Activated CD4-positive, alpha-beta T cell treated with anti-CD3 and anti-CD28 coated beads, Interleukin-2, amount 10 ng/mL, durations not matched to agents 24 days and 14 days (primary cell): Measurements from ENCODE around the gene WNT3A. TPM values are rescaled to one million over a fixed set of nuclear protein-coding genes. Genes with fewer than 3 reads are reported as not detected.

Experiments used
- DNase-seq: peaks from one replicate; pipeline ENCODE4 v3.0.0; 2022
- H3K27ac Mint-ChIP-seq: one replicate; pipeline ENCODE4 v1.8.0; 2022; ENCODE audit warnings: mild to moderate bottlenecking, mixed read lengths
- H3K27me3 Mint-ChIP-seq: one replicate; pipeline ENCODE4 v1.8.0; 2022; ENCODE audit warnings: mixed read lengths
- H3K36me3 Mint-ChIP-seq: one replicate; pipeline ENCODE4 v1.8.0; 2022; ENCODE audit warnings: low read depth, mild to moderate bottlenecking, mixed read lengths
- H3K4me1 Mint-ChIP-seq: one replicate; pipeline ENCODE4 v1.8.0; 2021; ENCODE audit warnings: mixed read lengths
- H3K4me3 Mint-ChIP-seq: one replicate; pipeline ENCODE4 v1.8.0; 2022; ENCODE audit warnings: mild to moderate bottlenecking, moderate library complexity, mixed read lengths
- H3K9me3 Mint-ChIP-seq: one replicate; pipeline ENCODE4 v1.8.0; 2021; ENCODE audit warnings: mixed read lengths
- intact Hi-C: fragments of 100-400 bp; cut with micrococcal nuclease; formaldehyde crosslinking; loops from one replicate; pipeline ENCODE4 v1.15.1; 2023
- total RNA-seq: library from RNA; stranded (reverse); gene quantifications from 2 replicates; pipeline ENCODE4 v1.2.3, GENCODE V29; 2022

Gene WNT3A
- total RNA-seq, 1 donor from 2014 or later, result not detected

GRCh38 chr1:228004331-228004855 is 2.4 kb upstream of the WNT3A start:
- DNase-seq, result peak; percentile 60
- Mint-ChIP-seq H3K36me3 (no peaks in the 10 kb centered on the region), H3K4me3 (no peak overlapping the region), H3K27me3 (peaks cover 52% of the 10 kb centered on the region), H3K9me3 (no peaks in the 10 kb centered on the region), H3K4me1 (peaks cover 4% of the 10 kb centered on the region), H3K27ac (no peak overlapping the region)
- intact Hi-C loops, result no loop called here

GRCh38 chr1:228004856-228005462 is 1.8 kb upstream of the WNT3A start:
- H3K4me1 Mint-ChIP-seq, result peaks cover 8% of the 10 kb centered on the region
- no peak overlapping the region for H3K27ac Mint-ChIP-seq
- H3K27me3 Mint-ChIP-seq, result peaks cover 55% of the 10 kb centered on the region
- no peaks in the 10 kb centered on the region for H3K9me3 Mint-ChIP-seq
- H3K36me3 Mint-ChIP-seq, result no peaks in the 10 kb centered on the region
- no peak overlapping the region for H3K4me3 Mint-ChIP-seq
- DNase-seq, result no peak
- intact Hi-C loops, result loop anchor here (5.0 kb wide), 1 partner anchor 1427 kb away; the partner anchor contains the start of gene ACTA1

DNA sequence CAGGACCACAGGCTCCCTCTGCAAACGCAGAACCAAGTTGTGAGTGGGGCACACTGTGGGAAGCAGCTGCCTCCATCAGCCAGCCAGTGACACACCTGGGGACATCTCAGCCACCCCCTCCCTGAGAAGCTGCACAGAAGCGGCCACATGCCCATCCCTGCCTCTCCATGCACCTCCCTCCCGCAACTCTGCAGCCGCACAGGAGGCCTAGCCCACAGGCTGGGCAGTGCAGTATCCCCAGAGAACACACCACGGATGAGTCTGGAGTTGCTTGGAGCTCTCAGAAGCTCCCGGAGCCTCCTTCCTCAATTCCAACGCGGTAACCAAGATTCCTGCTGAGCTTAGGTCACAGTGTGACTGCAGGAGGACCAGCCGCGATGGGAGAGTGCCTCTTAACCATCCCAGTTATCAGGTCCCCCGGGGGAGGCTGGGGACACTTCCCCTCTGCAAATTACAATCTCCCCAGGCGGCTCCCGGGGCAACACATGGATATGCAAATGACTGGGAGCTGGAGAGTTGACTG is 1.2 kb upstream of the WNT3A start:
- H3K4me3 Mint-ChIP-seq, result no peak overlapping the region
- H3K36me3 Mint-ChIP-seq, result no peaks in the 10 kb centered on the region
- peak; percentile 47 for DNase-seq
- intact Hi-C loops, result loop anchor here (5.0 kb wide), 1 partner anchor 1427 kb away; the partner anchor contains the start of gene ACTA1
- H3K27me3 Mint-ChIP-seq, result peaks cover 54% of the 10 kb centered on the region
- no peak overlapping the region for H3K27ac Mint-ChIP-seq
- peaks cover 8% of the 10 kb centered on the region for H3K4me1 Mint-ChIP-seq
- no peaks in the 10 kb centered on the region for H3K9me3 Mint-ChIP-seq

DNA sequence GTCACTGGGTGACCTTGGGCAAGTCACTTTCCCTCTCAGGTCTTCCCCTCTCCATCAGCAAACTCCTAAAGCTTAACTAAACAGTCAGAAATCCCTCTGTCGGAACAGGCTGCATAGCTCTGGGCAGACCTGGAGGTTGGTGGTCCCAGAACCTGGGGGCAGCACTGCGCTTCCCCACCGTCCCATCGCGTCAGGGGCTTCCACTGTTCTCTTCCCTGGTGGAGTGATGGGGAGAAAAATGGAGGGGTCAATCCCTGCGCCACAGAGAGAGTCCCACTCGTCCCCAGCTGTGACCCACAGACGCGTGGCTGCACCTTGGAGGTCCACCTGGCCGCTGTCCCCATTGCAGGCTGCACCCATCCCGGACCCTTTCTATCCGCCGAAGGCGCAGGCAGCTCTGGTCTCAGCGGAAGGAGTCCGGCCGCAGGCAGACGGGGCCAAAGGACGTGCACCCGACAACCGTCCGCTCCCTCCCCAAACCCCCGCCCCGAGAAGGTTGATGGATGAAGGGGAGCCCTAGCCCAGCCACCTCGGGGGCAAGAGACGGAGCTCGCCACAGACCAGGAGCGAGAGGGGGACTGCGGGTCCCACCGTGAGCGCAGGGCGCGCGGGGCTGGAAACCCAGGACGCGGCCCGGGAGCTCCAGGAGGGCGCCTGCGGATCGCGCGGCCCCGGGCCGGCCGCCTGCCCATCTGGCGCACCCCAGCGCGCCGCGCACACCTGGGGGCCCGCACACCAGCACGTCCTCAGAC is 588 bp upstream of the WNT3A start:
- DNase-seq, result peak; percentile 47
- Mint-ChIP-seq H3K4me1 (peaks cover 8% of the 10 kb centered on the region), H3K36me3 (no peaks in the 10 kb centered on the region), H3K4me3 (no peak overlapping the region), H3K27me3 (peaks cover 57% of the 10 kb centered on the region), H3K27ac (no peak overlapping the region), H3K9me3 (no peaks in the 10 kb centered on the region)
- intact Hi-C loops, result loop anchor here (5.0 kb wide), 1 partner anchor 1426 kb away; the partner anchor contains the start of gene ACTA1

- intact Hi-C loops, result loop anchor here (5.0 kb wide), 1 partner anchor 1425 kb away; the partner anchor contains the start of gene ACTA1
- Mint-ChIP-seq H3K4me1 (peaks cover 8% of the 10 kb centered on the region), H3K27me3 (peaks cover 58% of the 10 kb centered on the region), H3K27ac (no peak overlapping the region), H3K4me3 (no peak overlapping the region), H3K9me3 (no peaks in the 10 kb centered on the region), H3K36me3 (no peaks in the 10 kb centered on the region)
- DNase-seq, result peak; percentile 50
Measured at GRCh38 chr1:228007049-228007800, 427 bp downstream of the WNT3A start.

- Mint-ChIP-seq H3K36me3 (no peaks in the 10 kb centered on the region), H3K4me3 (no peak overlapping the region), H3K9me3 (no peaks in the 10 kb centered on the region), H3K4me1 (peaks cover 8% of the 10 kb centered on the region), H3K27ac (no peak overlapping the region), H3K27me3 (peaks cover 55% of the 10 kb centered on the region)
- intact Hi-C loops, result loop anchor here (5.0 kb wide), 1 partner anchor 1424 kb away; the partner anchor contains the start of gene ACTA1
- no peak for DNase-seq
Measured at GRCh38 chr1:228007801-228008341, 1.1 kb downstream of the WNT3A start.

GRCh38 chr1:228008391-228009115 is 1.8 kb downstream of the WNT3A start:
- no peak for DNase-seq
- H3K9me3 Mint-ChIP-seq, result no peaks in the 10 kb centered on the region
- H3K36me3 Mint-ChIP-seq, result no peaks in the 10 kb centered on the region
- peaks cover 8% of the 10 kb centered on the region for H3K4me1 Mint-ChIP-seq
- H3K27ac Mint-ChIP-seq, result no peak overlapping the region
- H3K4me3 Mint-ChIP-seq, result peak overlapping the region; percentile 2
- intact Hi-C loops, result loop anchor here (5.0 kb wide), 1 partner anchor 1424 kb away; the partner anchor contains the start of gene ACTA1
- peaks cover 54% of the 10 kb centered on the region for H3K27me3 Mint-ChIP-seq

DNA sequence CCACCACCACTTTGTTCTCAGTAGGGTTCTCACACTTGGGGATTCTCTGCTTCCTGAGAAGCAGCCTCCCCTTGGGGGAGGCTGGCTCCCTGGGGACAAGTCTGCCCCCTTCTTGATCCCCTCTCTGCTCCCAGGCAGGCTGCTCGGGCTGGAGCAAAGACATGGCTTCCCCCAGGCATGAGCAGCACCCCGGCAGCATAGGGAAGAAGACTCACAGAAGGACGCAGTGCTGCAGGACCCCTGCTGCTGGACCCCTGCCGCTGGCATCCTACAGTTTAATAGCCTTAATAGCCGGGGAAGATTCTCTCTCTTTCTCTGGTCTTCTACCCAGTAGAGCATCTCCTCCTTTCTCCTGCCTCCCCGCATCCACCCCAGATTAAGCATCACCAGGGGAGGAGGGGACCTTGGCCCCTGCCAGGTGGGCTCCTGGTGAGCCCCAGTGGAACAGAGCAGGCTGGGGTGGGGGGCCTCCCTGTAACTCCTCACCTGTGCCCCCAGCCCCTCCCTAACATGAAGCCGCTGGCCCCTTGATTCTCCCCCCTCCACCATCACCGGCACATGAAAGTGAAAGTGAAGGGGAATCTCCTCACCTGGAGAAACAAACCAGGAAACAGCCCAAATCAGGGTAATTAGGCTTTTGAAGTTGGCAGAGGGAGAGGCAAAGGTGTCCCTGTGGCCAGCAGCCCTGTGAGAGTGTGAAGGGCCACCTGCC is 2.5 kb downstream of the WNT3A start:
- Mint-ChIP-seq H3K9me3 (no peaks in the 10 kb centered on the region), H3K27me3 (peaks cover 47% of the 10 kb centered on the region), H3K27ac (no peak overlapping the region), H3K4me1 (peaks cover 8% of the 10 kb centered on the region), H3K36me3 (no peaks in the 10 kb centered on the region), H3K4me3 (peak overlapping the region; percentile 72)
- intact Hi-C loops, result loop anchor here (5.0 kb wide), 1 partner anchor 1423 kb away; the partner anchor contains the start of gene ACTA1
- no peak for DNase-seq

DNA sequence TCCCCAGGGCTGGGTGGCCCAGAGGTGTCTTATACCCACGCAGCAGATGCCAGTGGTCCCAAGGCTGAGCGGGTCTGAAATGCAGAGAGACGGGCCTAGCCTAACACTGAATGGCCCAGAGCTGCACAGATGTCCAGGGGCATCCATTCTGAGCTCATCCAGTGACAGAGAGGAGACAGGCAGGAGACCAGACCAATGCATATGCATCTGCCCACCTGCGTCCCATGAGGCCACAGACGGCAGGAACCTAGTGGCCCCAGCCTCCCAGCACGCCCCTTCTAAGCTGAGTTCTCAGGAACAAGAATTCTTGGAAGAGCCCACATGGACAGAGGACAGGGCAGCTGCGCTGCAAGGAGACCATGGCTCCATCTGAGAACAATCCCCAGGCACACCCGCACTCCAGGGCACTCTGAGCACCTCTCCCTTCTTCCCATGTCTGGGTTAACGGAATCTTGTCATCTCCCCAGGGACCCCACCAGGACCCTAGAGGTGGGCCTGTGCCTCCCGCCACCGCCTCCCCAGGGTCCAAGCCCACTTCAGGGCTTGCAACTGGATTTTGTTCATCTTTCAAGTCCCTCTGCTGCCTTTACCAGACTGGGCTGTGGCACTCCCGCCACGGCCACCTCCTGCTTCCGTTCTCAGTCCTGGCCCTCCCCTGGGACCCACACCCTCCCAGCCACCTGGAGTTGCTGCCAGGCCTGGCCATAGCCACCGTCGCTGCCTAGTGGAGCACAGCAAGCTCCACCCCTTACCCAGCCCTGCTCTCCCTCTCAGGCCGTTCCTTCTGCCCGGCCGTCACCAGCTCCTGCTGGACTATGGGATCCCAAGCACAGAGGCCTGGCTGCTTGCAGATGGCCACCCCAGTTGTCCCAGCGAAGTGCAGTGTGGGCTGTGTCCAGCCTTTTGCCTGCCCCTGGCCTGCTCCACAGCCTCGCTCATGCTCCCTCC is 3.3 kb downstream of the WNT3A start:
- no peaks in the 10 kb centered on the region for H3K9me3 Mint-ChIP-seq
- H3K27me3 Mint-ChIP-seq, result peaks cover 40% of the 10 kb centered on the region
- H3K36me3 Mint-ChIP-seq, result no peaks in the 10 kb centered on the region
- H3K4me3 Mint-ChIP-seq, result peak overlapping the region; percentile 72
- no peak for DNase-seq
- intact Hi-C loops, result loop anchor here (5.0 kb wide), 1 partner anchor 1422 kb away; the partner anchor contains the start of gene ACTA1
- no peak overlapping the region for H3K27ac Mint-ChIP-seq
- H3K4me1 Mint-ChIP-seq, result peaks cover 8% of the 10 kb centered on the region

- peaks cover 8% of the 10 kb centered on the region for H3K4me1 Mint-ChIP-seq
- no peak overlapping the region for H3K4me3 Mint-ChIP-seq
- DNase-seq, result no peak
- intact Hi-C loops, result no loop called here
- no peaks in the 10 kb centered on the region for H3K36me3 Mint-ChIP-seq
- H3K27me3 Mint-ChIP-seq, result peaks cover 31% of the 10 kb centered on the region
- no peak overlapping the region for H3K27ac Mint-ChIP-seq
- no peaks in the 10 kb centered on the region for H3K9me3 Mint-ChIP-seq
Measured at GRCh38 chr1:228010921-228011320, 4.1 kb downstream of the WNT3A start.

DNA sequence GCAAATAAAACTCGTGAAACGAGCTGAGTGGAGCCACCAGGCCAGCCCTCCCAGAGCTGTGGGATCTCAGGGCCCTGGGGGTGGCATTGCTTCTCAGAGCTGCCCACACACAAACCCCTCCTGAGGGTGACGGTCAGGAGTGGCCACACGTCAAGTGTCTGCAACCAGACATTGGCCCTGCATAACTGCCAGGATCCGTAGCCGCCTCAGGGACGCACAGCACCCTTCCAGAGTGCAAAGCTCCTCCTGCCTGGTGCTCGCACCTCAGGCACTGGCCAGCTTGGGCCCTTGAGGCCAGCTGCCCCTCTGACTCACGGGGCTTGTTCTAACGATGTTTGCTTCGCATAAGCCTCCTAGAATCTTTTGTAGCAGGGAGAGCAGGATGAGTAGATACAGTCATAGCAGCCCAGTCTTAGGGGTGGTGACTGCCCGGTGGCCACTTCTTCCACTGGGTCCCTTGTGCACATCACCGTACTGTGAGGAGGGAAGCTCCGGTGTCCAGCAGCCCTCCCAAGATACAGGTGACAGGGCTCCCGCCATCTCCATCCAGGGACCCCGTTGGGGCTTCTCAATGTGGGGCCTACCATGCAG is 5.0 kb downstream of the WNT3A start:
- Mint-ChIP-seq H3K27me3 (peaks cover 28% of the 10 kb centered on the region), H3K27ac (no peak overlapping the region), H3K4me3 (no peak overlapping the region), H3K9me3 (no peaks in the 10 kb centered on the region), H3K4me1 (peaks cover 8% of the 10 kb centered on the region), H3K36me3 (no peaks in the 10 kb centered on the region)
- intact Hi-C loops, result no loop called here
- DNase-seq, result no peak
